HG02588 (cell line): ENCODE measurements around the gene STRIP2.
"Not testable (repeated sequence)": the region's sequence is repeated elsewhere in the genome, so short reads cannot be mapped to it uniquely, and the experiment has no call there.

Experiments used
- ATAC-seq: cut with Tn5 transposase; IDR thresholded peaks from one replicate; pipeline ENCODE4 v1.9.1; 2021; ENCODE audit warnings: mild to moderate bottlenecking, moderate library complexity; ENCODE audit not compliant: unreplicated experiment

STRIP2 gene, protein sequence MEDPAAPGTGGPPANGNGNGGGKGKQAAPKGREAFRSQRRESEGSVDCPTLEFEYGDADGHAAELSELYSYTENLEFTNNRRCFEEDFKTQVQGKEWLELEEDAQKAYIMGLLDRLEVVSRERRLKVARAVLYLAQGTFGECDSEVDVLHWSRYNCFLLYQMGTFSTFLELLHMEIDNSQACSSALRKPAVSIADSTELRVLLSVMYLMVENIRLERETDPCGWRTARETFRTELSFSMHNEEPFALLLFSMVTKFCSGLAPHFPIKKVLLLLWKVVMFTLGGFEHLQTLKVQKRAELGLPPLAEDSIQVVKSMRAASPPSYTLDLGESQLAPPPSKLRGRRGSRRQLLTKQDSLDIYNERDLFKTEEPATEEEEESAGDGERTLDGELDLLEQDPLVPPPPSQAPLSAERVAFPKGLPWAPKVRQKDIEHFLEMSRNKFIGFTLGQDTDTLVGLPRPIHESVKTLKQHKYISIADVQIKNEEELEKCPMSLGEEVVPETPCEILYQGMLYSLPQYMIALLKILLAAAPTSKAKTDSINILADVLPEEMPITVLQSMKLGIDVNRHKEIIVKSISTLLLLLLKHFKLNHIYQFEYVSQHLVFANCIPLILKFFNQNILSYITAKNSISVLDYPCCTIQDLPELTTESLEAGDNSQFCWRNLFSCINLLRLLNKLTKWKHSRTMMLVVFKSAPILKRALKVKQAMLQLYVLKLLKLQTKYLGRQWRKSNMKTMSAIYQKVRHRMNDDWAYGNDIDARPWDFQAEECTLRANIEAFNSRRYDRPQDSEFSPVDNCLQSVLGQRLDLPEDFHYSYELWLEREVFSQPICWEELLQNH

DNA sequence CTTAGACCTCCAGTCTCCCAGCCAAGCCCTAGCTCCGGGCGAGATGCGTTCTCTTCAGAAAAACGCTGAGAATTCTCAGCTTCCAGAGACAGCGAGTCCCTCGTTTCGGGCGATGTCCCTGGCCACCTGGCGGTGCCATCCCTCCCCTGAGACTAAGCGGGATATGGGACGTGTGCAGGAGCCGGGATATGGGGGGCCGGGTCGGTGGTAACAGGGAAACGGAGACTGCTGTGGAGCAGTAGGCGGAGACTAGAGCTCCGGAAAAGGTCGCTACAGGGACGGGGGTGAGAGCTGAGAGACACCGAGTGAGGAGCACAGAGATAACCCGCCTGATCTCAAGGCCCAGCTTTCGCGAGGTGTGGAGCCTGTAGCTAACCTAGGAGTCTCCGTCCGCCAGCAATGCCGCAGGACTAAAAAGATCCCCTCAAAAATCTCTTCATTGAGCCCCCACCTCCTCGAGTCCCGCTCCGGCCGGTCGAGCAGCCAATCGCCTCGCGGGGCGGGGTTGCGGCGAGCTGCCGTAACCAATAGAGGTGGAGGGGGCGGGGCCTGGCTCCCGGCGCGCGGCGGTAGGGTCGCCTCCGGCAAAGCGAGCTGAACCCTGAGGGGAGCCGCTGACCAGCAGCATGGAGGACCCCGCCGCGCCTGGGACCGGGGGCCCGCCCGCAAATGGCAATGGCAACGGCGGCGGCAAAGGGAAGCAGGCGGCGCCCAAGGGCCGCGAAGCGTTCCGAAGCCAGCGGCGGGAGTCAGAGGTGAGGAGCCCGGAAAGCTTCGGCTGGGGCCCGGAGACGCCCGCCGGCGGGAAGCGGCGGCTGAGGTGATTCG is at the start of gene STRIP2:
TSS of gene STRIP2 (plus strand) at position 586 of the 828 bp plus-strand sequence. CDS start at position 627, 41 bp downstream.
- peak; percentile 97 for ATAC-seq

DNA sequence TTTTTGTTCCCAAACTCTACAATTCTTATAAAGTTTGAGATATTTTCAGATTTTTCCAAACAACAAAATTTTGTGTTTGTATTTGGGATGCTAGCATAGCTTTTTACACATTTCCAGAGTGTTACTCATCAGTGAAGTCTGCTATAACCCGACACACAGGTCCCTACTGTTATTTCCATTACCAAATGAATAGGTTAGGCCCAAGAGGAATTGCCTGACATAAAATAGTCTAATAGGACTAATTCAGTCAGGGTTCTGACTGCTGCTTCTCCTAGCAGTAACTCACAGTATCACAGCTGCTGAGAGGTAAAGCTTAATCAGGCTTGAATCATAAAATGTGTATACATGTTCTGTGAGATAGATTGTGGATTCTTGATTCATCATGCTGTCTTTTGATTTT is 49.1 kb upstream of the STRIP2 start:
- no peak for ATAC-seq

DNA sequence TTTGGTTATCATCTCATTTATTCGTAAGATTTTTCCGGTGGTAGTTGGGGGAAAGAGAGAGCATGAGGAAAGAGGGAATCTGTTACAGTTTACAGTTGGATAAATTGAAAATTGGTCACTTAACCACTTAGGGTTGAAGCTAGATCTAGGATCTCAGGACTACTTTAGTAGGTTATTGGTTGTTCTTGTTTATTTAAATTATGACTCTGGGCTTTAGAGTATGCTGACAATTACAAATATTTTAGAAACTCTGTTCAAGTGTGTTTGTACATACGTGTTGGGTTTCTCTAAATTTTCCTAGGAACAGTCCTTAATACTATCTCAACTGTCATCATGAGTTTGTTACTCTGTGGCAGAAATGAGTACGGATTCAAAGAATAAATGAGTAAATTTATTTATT is 48.6 kb upstream of the STRIP2 start:
- ATAC-seq: no peak

DNA sequence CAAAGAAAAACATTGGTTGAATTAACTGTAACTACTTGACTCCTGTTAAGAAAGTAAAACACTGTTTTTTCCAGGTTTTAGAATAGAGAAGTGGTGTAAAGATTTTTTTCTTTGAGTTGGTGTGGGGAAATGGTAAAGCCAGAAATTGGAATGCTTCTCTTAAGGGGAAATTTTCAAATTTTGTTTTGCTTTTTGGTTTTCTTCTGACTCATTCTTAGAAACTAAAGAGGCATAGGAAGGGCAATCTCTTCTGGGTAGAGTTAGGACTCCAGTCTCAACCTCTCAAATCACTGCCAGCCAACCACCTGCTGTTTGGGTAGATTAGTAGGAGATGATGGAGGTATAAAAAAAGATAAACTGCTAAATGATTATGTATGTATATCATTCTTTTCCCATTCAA is 47.7 kb upstream of the STRIP2 start:
- no peak for ATAC-seq

DNA sequence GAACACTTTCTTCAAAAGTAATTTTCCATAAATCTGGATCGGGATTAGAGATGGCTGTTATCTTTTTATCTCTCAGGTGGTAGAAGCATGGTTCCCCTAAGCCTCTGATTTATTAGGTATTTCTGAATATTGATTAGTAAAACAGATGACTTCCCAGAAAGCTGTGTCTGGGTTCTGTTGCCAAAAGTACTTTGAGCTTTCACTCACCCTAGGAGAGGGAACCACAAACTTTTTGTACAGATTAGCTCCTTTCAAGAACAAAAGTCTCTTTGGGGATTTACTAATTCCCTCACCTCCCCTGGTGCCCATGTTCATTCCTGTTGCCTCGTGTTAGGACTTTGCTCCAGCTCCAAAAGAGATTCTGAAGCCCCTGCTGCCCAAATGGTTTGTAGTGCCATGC is 46.7 kb upstream of the STRIP2 start:
- ATAC-seq: no peak

DNA sequence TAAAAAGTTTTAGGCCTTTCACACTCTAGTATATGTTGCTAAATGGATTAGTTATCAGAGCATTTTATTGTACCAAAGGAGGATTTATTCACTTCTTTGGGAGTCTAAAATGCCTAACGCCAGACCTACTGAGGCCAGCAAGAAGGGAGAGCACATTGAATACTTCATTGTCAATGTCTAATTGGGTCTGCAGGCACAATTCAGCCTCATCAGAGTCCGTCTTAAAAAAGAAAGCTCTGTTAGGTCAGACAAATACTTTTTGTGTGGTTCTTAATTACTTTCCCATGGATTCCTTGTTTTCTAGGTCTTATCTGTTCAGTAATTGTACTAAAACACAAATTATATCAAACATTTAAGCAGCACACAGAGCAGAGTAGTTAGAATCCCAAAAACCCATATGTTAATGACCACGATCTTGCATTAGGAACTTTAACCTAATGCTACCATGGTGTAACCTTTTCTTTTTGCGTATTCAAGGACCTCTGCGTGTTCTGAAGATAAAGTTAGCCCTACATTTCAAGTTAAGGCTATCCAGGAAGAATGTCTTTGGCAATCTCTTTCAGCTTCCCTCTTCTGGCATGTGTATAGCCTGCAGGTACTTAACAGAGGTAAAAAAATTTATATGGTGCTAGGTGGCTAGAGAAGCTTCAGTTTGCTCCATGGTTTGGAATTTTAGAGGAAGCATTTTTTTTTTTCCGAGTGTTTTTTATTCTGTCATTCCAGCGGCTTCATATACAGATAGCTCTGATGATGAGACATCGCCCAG is 45.7 kb upstream of the STRIP2 start:
- ATAC-seq: no peak

DNA sequence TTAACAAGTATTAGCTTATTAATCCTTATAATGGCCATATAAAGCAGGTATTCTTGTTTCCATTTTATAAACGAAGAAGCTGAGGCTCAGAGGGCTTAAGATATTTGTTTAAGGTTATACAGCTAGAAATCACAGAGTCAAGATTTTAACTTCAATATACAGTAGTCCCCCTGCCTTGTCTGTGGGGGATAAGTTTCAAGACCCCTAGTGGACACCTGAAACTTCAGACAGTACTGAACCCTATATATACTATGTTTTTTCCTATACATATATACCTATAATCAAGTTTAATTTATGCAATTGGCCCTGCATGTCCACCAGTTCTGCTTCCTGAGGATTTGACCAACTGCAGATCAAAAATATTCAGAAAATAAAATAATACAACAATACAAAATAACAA is 44.4 kb upstream of the STRIP2 start:
- ATAC-seq: no peak

DNA sequence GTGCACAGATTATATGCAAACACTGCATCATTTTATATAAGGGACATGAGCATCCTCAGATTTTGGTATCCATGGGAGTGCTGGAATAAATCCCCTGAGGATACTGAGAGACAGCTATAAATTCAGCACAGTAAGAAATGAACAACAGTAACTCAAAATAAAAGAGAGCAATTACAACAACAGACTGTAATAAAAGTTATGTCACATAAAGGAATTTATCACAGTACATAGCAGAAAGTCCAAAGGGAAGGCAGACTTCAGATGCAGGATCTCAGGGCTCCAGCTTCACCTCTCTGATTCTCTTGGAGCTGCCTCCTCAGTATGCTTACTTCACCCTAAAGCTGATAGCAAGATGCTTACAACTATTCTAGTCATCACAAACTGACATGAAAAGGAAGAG is 43.9 kb upstream of the STRIP2 start:
- ATAC-seq: no peak

DNA sequence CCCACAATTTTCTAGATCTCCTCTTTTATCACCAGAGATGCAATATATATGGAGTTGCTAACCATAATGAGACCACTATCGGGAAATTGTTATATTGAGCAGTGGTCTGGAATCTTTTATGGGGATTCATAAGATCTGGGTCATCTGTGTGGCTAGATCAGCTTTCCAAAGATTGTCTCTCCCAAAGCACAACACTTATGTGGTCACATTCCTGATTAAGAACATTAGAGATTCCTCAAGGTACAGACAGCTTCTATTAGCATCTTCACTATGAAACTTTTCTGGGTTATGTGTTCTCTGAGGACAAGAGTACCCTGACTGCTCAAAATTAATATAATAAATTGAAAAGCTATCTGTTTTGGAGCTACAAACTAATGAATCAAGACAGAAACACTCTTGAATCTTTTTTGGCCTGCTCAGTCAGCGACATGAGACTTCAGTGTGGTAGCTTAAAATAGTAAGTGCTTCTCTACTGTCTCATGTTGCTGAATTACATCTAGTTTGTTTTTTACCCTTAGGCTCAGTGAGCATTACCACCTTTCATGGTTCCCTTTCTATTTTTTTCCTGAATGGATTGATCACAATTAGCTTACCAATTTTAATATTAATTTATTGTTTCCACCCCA is 42.6 kb upstream of the STRIP2 start:
- no peak for ATAC-seq

DNA sequence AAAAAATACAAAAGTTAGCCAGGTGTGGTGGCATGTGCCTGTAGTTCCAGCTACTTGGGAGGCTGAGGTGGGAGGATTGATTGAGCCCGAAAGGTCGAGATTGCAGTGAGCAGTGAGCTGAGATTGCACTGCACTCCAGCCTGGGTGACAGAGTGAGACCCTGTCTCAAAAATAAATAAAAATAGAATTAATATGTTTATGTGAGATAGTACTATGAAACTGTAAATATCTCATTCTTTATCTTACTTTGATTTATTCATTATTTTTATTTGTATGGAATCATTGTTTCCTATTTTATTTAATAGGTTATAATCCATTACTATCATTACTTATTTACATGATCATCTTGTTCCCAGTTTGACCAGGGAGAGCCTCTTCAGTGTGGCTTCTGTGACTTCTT is 41.0 kb upstream of the STRIP2 start:
- ATAC-seq: no peak

DNA sequence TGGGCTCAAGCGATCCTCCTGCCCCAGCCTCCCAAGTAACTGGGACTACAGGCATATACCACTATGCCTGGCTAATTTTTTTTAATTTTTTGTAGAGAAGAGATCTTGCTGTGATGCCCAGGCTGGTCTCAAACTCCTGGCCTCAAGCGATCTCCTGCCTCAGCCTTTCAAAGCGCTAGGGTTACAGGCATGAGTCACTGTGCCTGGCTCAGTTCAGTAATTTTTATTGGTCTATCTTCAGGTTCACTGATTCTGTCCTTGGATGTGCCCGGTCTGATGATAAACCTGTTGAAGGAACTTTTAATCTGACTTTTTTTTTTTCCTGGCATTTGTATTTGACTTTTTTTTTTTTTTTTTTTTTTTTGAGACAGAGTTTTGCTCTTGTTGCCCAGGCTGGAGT is 40.1 kb upstream of the STRIP2 start:
- no peak for ATAC-seq

DNA sequence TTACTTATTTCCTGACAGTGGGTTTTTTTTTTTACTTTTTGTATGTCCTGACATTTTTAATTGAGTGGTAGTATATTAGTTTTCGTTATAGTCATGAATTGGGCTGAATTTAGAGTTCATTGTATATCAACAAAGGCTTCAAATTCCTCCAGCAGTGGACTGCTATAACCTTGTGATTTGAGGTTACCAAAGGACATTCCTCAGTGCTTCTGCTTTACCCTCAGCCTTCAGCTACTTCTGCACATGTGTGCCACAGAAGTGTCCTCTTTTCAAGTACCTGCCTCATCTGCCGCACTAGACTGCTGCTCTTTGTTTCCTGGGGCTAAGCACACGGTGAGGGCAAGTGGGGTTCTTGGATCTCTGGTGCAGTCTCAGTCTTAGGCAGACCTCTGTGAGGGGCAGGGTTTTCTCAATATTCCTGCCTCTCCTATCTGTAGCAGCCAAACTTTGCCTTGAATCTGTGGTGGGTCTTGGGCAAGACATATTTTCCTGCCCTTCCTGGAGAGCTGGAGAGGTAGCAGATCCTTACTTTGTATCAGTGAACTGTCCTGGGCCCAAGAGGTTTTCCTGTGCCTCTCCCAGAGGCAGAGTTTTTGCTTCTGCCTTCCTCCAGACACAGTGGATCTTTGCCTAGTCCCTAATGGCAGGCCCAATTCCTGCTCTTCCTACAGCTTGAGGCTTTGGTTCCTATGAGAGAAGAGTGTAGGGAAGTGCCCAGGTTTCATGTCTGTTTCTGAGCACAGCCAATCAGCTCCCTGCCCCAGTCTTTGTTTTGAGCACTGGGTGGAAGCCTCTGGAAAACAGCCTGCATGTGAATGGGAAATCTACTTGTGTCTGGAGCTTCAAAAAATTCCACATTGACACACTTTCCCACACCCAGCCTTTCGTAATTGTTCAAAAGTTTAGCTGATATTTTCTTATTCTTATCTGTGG is 39.0 kb upstream of the STRIP2 start:
- no peak for ATAC-seq

DNA sequence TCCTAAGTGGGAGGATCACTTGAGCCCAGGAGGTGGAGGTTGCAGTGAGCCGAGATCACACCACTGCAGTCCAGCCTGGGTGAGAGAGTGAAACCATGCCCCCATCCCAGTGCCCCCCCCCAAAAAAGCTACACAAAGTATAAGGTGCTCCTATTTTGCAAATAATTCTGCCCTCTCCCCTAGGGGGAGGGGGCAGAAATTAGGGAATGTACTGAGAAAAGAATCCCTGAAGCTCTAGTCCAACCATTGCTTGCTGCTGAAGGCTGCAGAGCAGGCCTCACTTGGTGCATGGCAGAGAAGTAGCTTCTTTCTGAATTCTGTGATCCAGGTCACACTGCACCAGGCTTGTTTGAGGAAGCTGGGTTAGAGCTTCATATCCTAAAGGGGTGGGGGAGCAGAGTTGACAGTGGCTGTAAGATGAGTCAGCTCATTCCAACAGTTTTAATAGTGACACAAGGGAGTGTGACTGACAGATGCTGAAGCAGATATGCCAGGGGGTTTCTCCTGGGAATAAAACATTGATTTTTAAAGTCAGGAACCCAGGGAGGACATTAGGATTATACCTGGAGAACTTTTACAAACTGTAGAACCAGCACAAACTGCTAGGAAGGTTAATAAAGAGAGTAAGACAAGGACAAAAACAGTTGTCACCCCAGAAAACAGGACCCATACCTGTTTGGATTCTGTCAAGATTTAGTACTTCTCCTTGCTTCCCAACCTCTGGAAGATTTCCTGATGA is 32.8 kb upstream of the STRIP2 start:
- no peak for ATAC-seq

DNA sequence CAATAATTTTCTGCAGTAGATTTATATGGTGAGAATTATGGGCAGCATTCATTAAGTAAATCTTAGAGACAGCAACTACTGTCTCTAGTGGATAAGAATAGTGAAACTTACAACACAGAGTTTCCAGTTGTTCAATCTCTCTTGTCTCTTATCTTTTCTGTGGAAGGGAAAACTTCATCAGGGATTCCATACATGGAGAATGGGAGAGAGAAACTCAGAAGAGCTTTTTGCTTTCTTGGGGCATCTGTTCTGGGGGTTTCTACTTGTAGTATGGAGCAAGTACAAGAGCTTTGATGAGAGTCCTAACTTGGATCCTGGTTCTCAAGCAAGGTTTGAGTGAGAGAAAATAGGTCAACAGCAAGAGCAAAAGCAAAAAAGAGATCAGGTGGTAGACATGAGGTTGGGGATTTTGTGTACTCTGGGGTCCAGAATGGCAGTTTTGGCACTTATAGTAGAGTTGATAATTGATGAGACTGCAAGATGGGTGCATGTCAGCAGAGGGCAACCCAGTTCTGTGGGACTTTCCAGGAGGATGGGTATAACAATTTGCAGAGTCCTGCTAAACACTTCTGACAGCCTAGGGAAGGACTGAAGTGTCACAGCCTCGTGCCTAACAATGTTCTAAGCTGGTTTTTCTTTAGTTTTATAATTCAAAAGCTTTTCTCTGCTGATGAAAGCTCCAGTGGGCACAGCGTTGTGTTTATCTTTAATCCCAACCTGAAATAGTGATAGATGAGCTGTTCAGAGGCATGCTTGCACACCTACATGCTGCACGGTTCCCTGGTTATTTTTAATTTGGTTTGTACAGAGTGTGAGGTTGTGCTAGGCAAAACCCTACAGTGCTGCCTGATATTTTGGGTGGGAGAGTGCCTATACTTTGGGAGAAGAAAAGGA is 32.0 kb upstream of the STRIP2 start:
- ATAC-seq: peak; percentile 68

DNA sequence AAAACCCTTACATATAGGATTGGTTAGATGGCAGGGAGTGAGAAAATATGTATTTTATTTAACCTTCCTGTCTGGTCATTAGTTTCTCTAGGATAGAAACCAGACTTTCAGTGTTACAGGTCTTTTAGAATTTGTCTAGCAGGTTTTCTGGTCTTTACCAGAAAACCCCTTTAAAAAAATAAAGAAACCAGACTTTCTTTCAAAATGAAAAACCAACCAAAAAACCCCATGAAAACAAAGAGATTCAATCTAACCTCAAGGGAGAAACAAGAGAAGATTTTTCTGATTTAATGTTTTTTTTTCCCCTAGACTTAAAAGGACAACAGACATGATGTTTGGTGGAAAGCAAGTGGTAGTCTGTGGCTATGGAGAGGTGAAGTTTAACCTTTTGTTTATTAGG is 28.7 kb upstream of the STRIP2 start:
- ATAC-seq: no peak

DNA sequence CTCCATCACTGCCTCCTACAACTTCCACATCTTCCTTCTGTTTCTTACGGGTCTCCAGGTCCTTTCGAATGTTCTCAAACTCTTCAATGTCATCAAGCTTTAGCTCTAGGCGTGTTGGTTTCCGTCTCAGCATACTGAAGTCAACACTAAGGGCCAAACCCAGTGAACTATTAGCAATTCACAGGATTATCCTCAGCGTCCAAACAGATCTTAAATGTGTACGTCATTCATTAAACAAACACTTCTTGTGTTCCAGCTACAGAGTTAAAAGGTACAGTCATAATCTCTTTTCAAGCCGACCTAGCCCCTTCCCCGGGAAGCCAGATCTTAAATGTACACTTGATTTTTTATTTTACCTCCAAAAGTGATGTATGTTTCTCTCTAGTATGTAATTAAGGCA is 24.0 kb upstream of the STRIP2 start:
- not testable (repeated sequence) for ATAC-seq

DNA sequence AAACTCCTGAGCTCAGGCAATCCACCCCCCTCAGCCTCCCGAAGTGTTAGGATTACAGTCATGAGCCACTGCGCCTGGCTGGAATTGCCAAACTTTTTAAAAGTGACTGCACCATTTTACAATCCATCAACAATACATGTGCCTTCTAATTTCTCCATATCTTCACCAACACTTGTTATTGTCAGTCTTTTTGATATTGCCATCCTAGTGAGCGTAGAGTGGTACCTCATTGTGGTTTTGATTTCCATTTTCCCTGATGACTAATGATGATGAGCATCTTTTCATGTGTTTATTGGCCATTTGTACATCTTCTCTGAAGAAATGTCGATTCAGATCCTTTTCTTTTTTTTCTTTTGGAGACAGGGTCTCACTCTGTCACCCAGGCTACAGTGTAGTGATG is 21.7 kb upstream of the STRIP2 start:
- no peak for ATAC-seq
